ENCODE measurements around the gene SELENBP1.
"Not testable (repeated sequence)": the region's sequence is repeated elsewhere in the genome, so short reads cannot be mapped to it uniquely, and the experiment has no call there.

The SELENBP1 gene

DNA sequence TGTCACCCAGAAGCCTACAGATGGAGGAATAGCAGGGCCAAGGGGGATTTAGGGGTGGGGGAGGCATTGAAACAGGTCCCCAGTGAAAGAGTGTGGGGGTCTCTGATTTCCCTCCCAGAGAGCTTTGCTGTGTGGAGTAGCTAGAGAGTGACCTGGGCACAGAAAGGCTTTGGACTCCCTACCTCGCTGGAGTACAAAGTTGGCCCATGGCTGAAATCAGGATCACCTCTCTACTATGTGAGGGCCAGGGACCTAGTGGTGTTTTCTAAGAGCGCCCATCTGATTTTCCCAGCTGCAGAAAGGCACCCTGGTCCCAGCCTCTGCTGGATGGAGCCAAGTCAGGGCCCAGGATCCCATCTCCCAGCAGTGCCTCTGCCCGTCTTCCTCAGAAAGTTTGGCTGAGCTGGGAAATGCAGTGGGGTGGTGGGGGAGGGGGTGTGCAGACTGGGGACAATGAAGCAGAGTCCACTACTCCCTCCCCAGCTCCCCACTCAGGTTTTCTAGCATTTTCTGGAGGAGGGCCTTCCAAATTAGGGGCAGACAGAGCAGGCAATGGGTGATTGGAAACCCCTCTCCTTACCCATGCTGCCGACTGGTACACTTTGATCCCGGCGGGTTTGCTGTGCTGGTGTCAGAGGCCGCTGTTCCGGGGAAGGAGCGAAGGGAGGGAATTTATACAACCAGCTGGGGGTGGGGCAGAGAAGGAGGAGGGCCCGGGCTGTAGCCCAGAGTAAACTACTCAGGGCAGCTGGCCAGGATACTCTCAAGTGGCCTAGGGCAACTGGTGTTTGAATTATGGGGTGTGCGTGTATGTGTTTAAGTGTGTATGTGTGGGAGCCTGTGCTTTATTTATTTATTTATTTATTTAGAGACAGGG lies at the start of gene SELENBP1:
Gene SELENBP1 (minus strand): TSS at position 648 of the 877 bp plus-strand sequence. CDS start 64 bp downstream, at position 584.
- DNase-seq (ENCODE audit: low read depth in 2 of 2), result no peak

DNA sequence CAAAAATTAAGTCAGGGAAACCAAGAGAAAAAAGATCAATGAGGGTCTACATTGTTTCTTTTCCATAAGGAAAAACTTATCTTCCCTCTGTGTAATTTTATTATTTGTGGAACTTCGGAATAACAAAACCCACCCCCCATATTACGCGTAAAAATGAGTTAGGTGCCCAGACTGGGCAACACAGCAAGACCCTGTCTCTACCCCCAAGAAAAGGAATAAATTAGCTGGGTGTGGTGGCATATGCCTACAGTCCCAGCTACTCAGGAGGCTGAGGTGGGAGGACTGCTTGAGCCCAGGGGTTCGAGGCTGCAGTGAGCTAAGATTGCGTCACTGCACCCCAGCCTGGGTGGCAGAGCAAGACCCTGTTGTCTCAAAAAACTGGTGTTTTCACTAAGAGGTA lies 47.3 kb upstream of the SELENBP1 start:
- no peak for DNase-seq (ENCODE audit: low read depth in 2 of 2)

DNA sequence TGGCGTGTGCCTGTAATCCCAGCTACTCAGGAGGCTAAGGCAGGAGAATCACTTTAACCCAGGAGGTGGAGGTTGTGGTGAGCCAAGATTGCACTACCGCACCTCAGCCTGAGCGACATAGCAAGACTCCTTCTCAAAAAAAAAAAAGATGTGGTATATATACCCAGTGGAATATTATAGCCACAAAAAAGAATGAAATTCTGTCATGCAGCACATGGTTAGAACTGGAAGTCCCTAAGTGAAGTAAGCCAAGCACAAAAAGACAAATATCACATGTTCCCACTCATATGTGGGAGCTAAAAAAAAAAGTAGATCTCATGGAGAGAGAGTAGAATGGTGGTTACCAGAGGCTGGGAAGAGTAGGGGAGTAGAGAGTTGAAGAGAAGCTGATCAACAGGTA lies 45.6 kb upstream of the SELENBP1 start:
- DNase-seq (ENCODE audit: low read depth in 2 of 2), result no peak

DNA sequence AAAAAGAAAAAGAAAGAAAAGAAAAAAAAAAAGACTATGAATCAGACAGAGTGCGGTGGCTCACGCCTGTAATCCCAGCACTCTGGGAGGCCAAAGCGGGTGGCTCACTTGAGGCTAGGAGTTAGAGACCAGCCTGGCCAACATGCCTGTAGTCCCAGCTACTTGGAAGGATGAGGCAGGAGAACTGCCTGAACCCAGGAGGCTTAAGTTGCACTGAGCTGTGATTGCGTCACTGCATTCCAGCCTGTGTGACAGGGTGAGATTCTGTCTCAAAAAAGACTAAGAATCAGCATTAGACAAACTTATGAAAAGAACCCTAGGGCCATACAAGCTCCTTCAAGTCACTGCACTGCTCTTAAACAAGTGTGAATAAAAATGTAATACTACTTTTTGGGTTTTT lies 43.7 kb upstream of the SELENBP1 start:
- no peak for DNase-seq (ENCODE audit: low read depth in 2 of 2)

DNA sequence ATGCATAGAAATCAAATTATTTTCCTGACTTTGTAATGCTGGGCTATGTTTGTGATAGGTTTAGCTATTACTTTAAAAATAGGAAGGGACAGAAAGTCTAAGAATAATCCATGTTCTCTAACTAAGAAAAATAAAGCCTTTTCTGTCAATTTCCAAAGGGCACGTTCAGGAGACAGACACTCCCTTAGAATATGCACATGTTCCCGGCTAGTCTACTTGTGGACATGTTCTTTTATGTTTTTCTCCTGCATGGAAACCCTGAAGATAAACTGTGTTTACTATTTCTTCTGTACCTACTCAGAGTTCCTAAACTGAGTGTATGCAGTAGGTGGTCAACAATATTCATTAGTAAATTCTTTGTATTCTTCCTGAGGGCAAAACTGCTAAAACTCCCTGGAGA lies 39.4 kb upstream of the SELENBP1 start:
- no peak for DNase-seq (ENCODE audit: low read depth in 2 of 2)

DNA sequence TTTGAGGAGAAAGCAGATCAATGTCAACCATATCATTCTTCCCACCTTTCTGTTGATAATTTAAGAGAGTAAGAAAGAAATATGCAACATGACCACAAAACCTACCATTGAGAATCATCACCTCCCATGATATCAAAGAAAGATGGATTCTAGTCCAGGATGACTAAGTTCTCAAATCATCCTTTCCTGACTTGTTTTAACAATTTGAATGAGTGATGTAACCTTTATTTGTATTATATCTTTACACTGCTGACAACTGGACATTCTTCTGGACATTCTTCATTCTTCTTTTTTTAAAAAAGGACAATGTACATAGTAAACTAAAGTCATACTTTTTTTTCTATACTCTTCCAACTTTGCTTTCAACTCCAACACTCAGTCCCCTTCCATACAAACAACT lies 36.4 kb upstream of the SELENBP1 start:
- no peak for DNase-seq (ENCODE audit: low read depth in 2 of 2)

DNA sequence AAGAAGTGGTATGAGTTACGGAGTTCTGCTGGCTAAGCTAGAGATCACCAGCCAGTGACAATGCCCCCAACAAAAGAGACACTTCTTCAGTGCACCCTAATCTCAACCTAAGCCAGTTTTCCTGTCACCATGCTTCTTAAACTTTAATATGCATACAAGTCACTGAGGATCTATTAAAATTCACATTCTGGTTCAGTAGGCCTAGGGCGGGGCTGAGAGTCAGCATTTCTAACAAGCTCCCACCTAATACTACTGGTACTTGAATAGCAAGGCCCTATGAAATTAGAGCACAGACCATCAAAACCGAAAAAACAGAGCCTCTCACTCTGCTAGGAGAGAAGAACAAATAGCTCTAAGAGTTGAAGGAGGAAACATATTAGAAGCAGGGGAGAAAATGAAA lies 34.8 kb upstream of the SELENBP1 start:
- no peak for DNase-seq (ENCODE audit: low read depth in 2 of 2)

DNA sequence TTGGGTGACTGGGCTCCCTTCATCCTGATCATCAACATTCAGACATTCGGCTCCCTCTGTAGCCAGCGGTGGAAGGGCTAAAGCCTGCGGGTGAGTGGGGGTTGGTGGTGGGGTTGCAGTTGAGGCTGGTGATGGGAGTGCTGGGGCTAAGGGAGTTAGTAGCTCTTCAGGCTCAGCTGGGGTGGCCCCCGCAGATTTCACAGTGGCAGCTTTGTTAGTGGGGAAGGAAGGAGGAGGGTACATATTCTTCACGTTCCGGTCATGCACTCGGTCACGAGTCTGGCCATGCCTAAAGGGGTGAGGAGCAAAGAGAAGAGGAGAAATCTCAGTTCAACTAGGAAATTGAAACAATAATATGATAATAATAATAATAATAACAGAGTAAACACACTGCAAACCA lies 33.7 kb upstream of the SELENBP1 start:
- no peak for DNase-seq (ENCODE audit: low read depth in 2 of 2)

DNA sequence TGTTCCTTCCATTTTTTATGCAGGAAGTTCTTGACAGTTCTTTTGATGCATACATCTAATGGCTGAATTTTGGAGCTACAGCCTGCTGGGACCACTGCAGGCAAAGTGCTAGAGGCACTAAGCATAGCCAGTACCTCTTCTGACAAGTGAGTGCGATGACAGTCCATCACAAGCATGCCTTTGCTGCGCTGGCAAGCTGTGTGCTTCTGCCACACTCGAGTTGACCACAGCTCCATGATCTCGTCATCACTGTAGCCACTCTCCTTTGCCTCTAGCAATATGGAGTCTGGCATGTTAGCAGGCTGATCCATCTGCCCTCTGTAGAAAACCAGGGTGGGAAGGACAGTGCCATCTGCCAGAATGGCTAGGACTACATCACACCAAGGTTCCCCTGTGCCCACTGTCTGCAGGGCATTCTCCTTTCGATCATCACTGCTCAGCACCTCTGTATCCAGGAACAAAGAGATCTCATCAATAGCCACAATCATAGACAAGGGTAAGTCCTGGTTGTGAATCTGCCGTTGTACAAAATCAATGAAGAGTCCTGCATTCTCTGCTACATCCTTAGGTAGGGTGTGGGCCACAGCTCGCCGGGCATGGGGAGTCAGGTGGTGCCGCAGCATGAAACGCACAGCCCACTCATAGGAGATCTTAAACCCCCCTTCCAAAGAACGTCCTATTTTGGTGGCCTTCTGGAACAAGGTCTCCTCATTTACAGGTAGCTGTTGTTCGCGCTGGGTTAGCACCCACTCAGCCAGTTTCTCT lies 32.9 kb upstream of the SELENBP1 start:
- no peak for DNase-seq (ENCODE audit: low read depth in 2 of 2)

DNA sequence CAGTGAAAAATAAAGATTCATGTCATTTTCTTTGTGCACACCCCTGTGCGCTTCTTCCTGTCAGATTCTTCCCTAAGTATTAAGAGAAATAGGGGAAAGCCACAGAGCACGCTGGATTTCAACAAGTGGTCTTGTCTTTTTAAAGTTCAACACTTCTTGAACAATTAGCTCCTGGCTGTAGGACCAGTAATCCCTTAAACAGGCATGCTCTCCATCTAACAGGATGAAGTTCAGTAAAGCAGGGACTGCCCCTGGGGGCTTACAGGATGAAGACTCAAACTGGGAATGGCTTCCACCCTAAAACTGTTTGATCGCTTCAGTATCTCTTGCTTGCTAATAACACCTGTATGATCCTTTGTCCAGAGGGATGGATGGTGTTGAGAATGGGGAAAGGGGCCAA lies 31.1 kb upstream of the SELENBP1 start:
- no peak for DNase-seq (ENCODE audit: low read depth in 2 of 2)

DNA sequence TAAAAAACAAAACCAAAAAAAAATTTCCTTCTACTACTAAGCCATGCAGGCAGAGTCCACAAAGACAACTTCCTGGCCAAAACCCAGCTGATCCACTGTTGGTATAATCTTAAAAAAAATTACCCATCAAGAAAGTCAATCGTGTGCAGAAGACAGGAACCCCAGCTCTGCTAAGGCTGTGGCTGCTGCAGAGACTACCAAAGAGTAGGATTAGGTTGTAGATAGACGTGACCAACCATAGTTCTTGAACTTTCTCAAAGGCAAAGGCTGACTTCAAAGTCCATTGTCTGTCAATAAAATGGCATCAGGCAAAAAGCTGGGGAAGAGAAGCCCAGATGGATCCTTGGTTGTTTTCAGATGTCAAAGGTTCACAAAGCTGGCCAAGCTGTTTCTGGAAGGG lies 30.3 kb upstream of the SELENBP1 start:
- DNase-seq (ENCODE audit: low read depth in 2 of 2), result no peak

DNA sequence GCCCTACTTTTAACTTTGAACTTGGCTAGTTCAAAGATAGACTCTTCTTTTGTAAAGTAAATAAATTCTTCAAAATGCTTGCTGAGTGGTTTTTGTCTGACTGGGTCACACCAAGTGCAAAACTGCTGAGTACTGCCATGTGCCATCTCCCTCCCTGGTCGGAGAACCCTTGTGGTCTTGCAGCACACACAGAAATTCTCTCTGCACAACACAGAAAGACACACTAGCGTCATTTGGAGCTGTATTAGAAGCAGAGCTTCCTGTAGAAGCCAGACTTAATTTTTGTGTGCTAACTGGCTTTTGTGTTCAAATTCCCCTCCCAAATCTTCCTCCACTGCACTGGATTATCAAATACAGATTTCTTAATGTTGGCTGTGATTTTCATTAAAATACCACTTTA lies 29.4 kb upstream of the SELENBP1 start:
- no peak for DNase-seq (ENCODE audit: low read depth in 2 of 2)

DNA sequence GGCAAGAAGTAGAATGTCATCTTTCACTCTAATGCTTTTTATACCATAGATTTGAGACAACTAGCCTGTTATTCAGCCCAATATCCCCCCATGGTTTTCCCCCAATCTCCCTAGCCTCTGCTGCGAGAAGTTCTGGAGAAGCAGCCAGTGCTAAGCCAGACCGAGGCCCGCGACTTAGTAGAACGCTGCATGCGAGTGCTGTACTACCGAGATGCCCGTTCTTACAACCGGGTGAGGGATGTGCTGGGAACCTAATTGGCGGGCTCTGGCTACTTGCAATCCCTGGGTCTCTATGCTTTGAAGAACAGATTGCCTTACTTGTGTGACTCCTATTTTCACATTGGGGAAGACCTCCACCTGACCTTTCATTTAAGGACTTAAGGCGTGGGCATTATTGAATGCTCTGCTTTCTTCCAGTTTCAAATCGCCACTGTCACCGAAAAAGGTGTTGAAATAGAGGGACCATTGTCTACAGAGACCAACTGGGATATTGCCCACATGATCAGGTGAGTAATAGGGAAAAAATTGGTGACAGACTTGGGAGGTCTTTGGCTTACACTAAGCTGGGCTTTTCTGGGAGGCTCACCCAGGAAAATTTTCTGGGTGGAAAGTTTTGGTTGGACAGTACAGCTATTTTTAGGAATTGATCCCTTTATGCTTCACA lies 28.8 kb upstream of the SELENBP1 start:
- DNase-seq (ENCODE audit: low read depth in 2 of 2), result no peak

DNA sequence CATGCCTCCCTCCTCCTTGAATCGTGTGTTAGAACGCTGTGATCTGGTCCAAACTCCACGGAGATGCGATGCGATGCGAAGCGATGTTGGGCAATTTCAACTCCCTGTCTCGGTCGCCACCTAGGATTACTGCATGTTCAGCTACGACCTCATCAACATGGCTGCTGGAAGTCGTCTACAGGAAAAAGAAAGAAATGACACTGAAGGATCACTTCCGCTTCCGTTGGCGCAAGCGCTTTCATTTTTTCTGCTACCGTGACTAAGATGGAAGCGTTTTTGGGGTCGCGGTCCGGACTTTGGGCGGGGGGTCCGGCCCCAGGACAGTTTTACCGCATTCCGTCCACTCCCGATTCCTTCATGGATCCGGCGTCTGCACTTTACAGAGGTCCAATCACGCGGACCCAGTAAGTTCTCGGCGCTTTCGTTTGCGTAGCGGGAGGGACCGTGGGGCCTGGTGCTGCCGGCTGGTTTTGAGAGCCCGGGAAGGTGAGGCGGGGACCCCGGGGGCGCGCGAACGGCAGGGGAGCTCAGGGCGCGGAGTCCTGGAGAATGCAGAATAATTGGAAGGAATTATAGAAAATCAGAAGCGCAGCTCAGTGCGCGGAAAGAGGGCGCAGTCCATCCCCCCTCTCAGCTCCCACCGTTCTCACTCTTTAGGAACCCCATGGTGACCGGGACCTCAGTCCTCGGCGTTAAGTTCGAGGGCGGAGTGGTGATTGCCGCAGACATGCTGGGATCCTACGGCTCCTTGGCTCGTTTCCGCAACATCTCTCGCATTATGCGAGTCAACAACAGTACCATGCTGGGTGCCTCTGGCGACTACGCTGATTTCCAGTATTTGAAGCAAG lies 27.0 kb upstream of the SELENBP1 start, which contains the start of gene PSMB4:
Gene PSMB4 (plus strand): TSS at position 250 of the 848 bp plus-strand sequence. CDS start 15 bp downstream, at position 265.
- DNase-seq (ENCODE audit: low read depth in 2 of 2), result peak; percentile 64 to 69

DNA sequence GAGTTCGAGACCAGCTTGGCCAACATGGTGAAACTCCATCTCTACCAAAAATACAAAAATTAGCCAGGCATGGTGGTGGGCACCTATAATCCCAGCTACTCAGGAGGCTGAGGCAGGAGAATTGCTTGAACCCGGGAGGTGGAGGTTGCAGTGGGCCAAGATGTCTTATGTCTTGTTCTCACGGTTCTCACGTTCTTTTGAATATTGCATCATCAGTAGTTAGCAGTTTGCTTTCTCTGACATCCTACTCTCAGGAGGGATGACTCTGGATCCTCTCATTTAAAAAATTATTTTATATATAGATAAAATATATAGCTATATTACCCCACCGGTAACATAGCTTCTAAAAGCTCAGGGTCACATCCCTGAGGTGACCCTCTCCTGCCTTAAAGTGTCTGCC lies 23.8 kb upstream of the SELENBP1 start:
- DNase-seq (ENCODE audit: low read depth in 2 of 2), result not testable (repeated sequence)

DNA sequence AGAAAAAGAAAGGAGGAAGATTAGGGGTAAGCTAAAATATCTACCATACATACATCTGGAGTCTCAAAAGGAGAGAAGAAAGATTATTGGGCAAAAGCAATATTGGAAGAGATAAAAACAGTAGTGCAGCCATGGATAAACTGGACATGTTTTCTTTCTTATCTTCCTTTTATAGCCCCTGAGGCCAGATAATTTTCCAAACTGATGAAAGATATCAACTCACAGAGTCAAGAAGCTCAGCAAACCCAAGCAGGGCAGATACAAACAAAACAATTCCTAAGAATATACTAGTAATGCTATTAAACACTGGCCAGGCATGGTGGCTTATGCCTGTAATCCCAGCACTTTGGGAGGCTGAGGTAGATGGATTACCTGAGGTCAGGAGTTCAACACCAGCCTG lies 21.1 kb upstream of the SELENBP1 start:
- DNase-seq (ENCODE audit: low read depth in 2 of 2), result no peak

DNA sequence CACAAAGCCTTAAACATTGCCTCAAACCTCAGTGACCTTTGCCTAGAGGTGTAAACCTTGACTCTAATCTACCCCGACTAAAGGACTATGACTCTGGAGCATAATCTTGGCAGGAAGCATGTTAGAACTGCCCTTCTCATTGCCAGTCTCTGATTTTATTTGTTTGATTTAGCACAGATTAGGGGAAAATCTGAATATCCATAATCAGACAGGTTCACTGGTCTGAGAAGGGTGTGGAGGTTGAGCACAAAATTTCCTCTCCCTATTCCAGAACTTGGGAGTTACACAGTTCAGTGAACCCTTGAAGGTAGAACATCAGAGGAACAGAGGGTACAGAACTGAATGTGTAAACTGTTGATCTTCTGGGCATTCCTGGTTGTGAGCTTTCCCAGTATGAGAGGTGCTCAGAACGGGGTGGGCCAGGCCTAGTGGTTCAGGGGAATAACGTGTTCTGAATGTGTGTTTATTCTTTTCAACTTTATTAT lies 18.6 kb upstream of the SELENBP1 start:
- no peak for DNase-seq (ENCODE audit: low read depth in 2 of 2)

DNA sequence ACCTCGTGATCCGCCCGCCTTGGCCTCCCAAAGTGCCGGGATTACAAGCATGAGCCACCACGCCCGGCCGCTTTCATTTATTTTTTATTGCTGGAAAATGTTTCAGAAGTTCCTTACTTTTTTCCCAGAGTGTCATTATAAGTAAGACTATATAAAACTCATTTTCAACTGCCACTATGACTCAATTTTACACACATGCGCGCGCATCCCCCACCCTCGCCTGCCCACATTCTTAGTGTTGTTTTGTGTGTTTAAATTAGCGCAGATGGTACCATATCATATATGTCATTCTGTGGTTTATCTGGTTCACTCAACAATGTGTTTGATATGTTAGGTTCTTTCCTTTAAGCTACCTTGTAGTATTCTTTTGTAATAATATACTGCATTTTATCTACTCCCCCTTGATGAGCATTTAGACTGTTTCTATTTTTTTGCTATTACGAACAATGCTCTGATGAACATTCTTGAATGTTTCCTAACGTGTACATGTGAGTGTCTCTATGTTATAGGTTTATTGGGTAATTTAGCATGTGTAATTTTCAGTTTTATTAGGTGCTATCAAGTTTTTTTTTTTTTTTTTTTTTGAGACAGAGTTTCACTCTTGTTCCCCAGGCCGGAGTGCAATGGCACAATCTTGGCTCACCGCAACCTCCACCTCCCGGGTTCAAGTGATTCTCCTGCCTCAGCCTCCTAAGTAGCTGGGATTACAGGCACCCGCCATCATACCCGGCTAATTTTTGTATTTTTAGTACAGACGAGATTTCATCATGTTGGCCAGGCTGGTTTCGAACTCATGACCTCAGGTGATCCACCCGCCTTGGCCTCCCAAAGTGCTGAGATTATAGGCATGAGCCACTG lies 17.9 kb upstream of the SELENBP1 start:
- not testable (repeated sequence) for DNase-seq (ENCODE audit: low read depth in 2 of 2)

DNA sequence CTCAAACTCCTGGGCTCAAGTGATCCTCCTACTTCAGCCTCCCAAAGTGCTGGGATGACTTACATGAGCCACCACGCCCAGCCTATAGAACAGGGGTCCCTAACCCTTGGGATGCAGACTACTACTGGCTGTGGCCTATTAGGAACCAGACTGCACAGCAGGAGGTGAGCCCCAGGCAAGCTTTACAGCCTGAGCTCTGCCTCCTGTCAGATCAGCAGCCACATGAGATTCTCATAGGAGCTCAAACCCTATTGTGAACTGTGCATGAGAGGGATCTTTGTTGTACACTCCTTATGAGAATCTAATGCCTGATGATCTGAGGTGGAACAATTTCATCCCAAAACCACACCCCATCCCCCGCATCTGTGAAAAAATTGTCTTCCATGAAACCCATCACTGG lies 13.5 kb upstream of the SELENBP1 start:
- no peak for DNase-seq (ENCODE audit: low read depth in 2 of 2)

DNA sequence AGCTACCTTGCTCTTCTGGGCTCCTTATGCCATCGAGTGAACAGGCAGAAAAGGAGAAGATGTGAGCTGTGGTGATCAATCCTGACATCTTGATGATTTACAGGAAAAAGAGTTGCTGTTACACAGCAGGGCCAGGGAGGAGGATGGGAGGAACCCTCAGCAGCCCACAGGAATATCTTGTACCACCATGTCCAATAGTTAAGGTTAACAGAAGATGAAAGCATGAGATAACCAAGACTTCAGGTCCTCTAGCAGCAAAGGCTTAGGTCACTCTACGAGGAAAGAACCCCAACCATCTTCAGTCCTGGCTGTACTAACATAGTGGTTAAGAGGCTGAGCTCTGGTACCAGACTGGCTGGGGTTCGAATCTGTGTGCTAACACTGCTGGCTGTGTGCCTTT lies 12.1 kb upstream of the SELENBP1 start:
- no peak for DNase-seq (ENCODE audit: low read depth in 2 of 2)

Data from stimulated activated CD4-positive, alpha-beta T cell treated with anti-CD3 and anti-CD28 coated beads, Interleukin-12 subunit alpha, Interleukin-12 subunit beta, amount 100 ng/mL, for 24 hours (primary cell).